SK-N-SH (cell line): ENCODE results near the gene MEF2A. TPM values are rescaled to one million over a fixed set of nuclear protein-coding genes. Genes with fewer than 3 reads are reported as not detected.
"Not testable (repeated sequence)": the region's sequence is repeated elsewhere in the genome, so short reads cannot be mapped to it uniquely, and the experiment has no call there.

Experiments
- CTCF ChIA-PET: fragments of 300-600, 350-600 bp; formaldehyde crosslinking; extraction: SDS; loops from one replicate; lab custom pipeline; 2021; lab: Yijun Ruan, JAX
- POLR2A ChIA-PET: fragments of 350-600 bp; sonication (Branson Sonifier 250); formaldehyde crosslinking; extraction: SDS; loops from one replicate; lab custom pipeline; 2020; ENCODE audit warnings: antibody characterized with exemption, inconsistent platforms; lab: Yijun Ruan, JAX
- DNase-seq: peaks from one replicate; pipeline ENCODE4 v3.0.0; 2012
- H2AFZ ChIP-seq: fragments of 200-600 bp; sonication (generic); 2 replicates; pipeline ENCODE4 v1.8.1; 2016; ENCODE audit warnings: antibody characterized with exemption, mild to moderate bottlenecking, low read depth
- H3F3A ChIP-seq: fragments of 200-600 bp; sonication (generic); replicated peaks from 2 replicates; pipeline ENCODE3; 2016; ENCODE audit warnings: antibody characterized with exemption, mild to moderate bottlenecking; ENCODE audit not compliant: insufficient read depth
- H3K27ac ChIP-seq, 2 experiments: fragments of 200-500 bp in 1 of 2; fragments of 200-600 bp in 1 of 2; sonication (Bioruptor generic) in 1 of 2; sonication (generic), shearing (Covaris generic) in 1 of 2; 2 replicates each; pipeline versions ENCODE4 v1.5.1 to v1.6.1; 2014 to 2016; ENCODE audit warnings: low read depth in 2 of 2, inconsistent platforms in 1 of 2, low read length in 1 of 2, mild to moderate bottlenecking in 1 of 2, mixed read lengths in 1 of 2
- H3K27me3 ChIP-seq: fragments of 200-600 bp; sonication (generic), shearing (Covaris generic); 2 replicates; pipeline ENCODE4 v1.6.1; 2016; ENCODE audit warnings: mixed run types; ENCODE audit not compliant: insufficient read depth
- H3K36me3 ChIP-seq, 2 experiments: fragments of 200-500 bp in 1 of 2; fragments of 200-600 bp in 1 of 2; sonication (Bioruptor generic) in 1 of 2; sonication (generic) in 1 of 2; replicated peaks in 1 of 2; 2 replicates each; pipeline versions ENCODE3 to v1.5.1; 2014 to 2016; ENCODE audit warnings: low read length in 1 of 2, mild to moderate bottlenecking in 1 of 2; ENCODE audit not compliant: insufficient read depth in 2 of 2, control insufficient read depth in 1 of 2
- H3K4me1 ChIP-seq, 2 experiments: fragments of 200-500 bp in 1 of 2; fragments of 200-600 bp in 1 of 2; sonication (Bioruptor generic) in 1 of 2; sonication (generic), shearing (Covaris generic) in 1 of 2; 2 replicates each; pipeline versions ENCODE4 v1.5.1 to v1.6.1; 2014 to 2016; ENCODE audit warnings: low read depth in 1 of 2, low read length in 1 of 2, mixed run types in 1 of 2; ENCODE audit not compliant: insufficient read depth in 2 of 2, control insufficient read depth in 1 of 2
- H3K4me2 ChIP-seq: fragments of 200-600 bp; sonication (generic), shearing (Covaris generic); 2 replicates; pipeline ENCODE4 v1.6.1; 2017; ENCODE audit warnings: mixed run types
- H3K4me3 ChIP-seq, 2 experiments: fragments of 200-500 bp in 1 of 2; fragments of 200-600 bp in 1 of 2; sonication (Bioruptor generic) in 1 of 2; sonication (generic), shearing (Covaris generic) in 1 of 2; 2 replicates each; pipeline versions ENCODE4 v1.5.1 to v1.8.1; 2014 to 2016; ENCODE audit warnings: low read depth in 2 of 2, inconsistent platforms in 1 of 2, low read length in 1 of 2, mild to moderate bottlenecking in 1 of 2, mixed read lengths in 1 of 2, moderate library complexity in 1 of 2
- H3K79me2 ChIP-seq: fragments of 200-600 bp; sonication (generic); 2 replicates; pipeline ENCODE4 v1.8.1; 2017; ENCODE audit warnings: mild to moderate bottlenecking; ENCODE audit not compliant: insufficient read depth
- H3K9ac ChIP-seq: fragments of 200-600 bp; sonication (generic); 2 replicates; pipeline ENCODE4 v1.6.1; 2017; ENCODE audit warnings: mixed run types
- H3K9me2 ChIP-seq: fragments of 200-600 bp; sonication (generic); 2 replicates; pipeline ENCODE4 v1.6.1; 2017; ENCODE audit warnings: mixed run types
- H3K9me3 ChIP-seq: fragments of 200-600 bp; sonication (generic); 2 replicates; pipeline ENCODE4 v1.6.1; 2017; ENCODE audit warnings: mixed run types, mild to moderate bottlenecking, moderate library complexity
- H4K20me1 ChIP-seq: fragments of 200-600 bp; sonication (generic); 2 replicates; pipeline ENCODE4 v1.6.1; 2017; ENCODE audit warnings: mild to moderate bottlenecking, mixed run types; ENCODE audit not compliant: insufficient read depth
- ELF1 ChIP-seq: IDR thresholded peaks from 2 replicates; pipeline ENCODE4 v1.4.0; 2012
- FOXM1 ChIP-seq: IDR thresholded peaks from 2 replicates; pipeline ENCODE4 v1.4.0; 2012; ENCODE audit warnings: low read depth, mild to moderate bottlenecking
- GABPA ChIP-seq: IDR thresholded peaks from 2 replicates; pipeline ENCODE4 v1.4.0; 2012; ENCODE audit warnings: low read depth, mild to moderate bottlenecking
- MXI1 ChIP-seq: IDR thresholded peaks from 2 replicates; pipeline ENCODE4 v1.6.1; 2012; ENCODE audit warnings: mild to moderate bottlenecking, low read depth, low read length, improper control_type of control experiment
- NRF1 ChIP-seq: IDR thresholded peaks from 2 replicates; pipeline ENCODE4 v1.6.1; 2012; ENCODE audit warnings: low read depth, mild to moderate bottlenecking, low read length
- POLR2AphosphoS5 ChIP-seq: IDR thresholded peaks from 2 replicates; pipeline ENCODE4 v1.6.1; 2012; ENCODE audit warnings: low read depth, low read length
- RAD21 ChIP-seq: IDR thresholded peaks from 2 replicates; pipeline ENCODE4 v1.6.1; 2012; ENCODE audit warnings: mild to moderate bottlenecking, low read length
- REST ChIP-seq: IDR thresholded peaks from 2 replicates; pipeline ENCODE4 v1.6.1; 2012; ENCODE audit warnings: mild to moderate bottlenecking, low read depth, low read length, moderate library complexity
- WGBS: methylation state at CpG from one replicate; pipeline ENCODE4 v1.1.6; 2017; ENCODE audit warnings: low lambda C conversion rate; 5-methylcytosine and 5-hydroxymethylcytosine counted together
- polyA plus RNA-seq, 3 experiments: library from polyadenylated mRNA; depleted of rRNA; stranded (reverse); fragments of >200 nt; gene quantifications; 2 replicates each; pipeline ENCODE4 v1.2.3, GENCODE V29; 2012

MEF2A gene
- polyA plus RNA-seq, 1 of the 3 experiments (the other 2 are of a cell fraction) = 20.9 TPM

- H3K4me3 ChIP-seq = peak within 1 kb of the TSS; percentile 83 to 88
- peak within 1 kb of the TSS; percentile 74 for H3K9ac ChIP-seq
- H3K4me2 ChIP-seq = peak within 1 kb of the TSS; percentile 100
- no peaks in the 10 kb centered on the region for H3F3A ChIP-seq
- DNase-seq = peak; percentile 100
- peak within 1 kb of the TSS in 1 of 2 experiments; percentile 58; a peak in 1 of 4 replicates for H3K27ac ChIP-seq
- H3K79me2 ChIP-seq = no peaks in the 10 kb centered on the region
- CTCF ChIA-PET = interaction anchor here (0.5 to 4.4 kb wide), 6 partner anchors 21 to 1214 kb away, joined by 3 to 28 read pairs (median 6); no protein-coding TSS in a partner anchor
- H3K9me3 ChIP-seq = no peaks in the 10 kb centered on the region
- peaks cover 0 to 10% of the 10 kb centered on the region in 2 experiments; a peak in 1 of 4 replicates for H3K4me1 ChIP-seq
- no peaks in the 10 kb centered on the region for H3K36me3 ChIP-seq
- H4K20me1 ChIP-seq = no peaks in the 10 kb centered on the region
- peak within 1 kb of the TSS; percentile 95 for H2AFZ ChIP-seq
- TF ChIP-seq RAD21 = no peak
- no peak for TF ChIP-seq GABPA
- TF ChIP-seq FOXM1 = no peak
- TF ChIP-seq POLR2AphosphoS5 = peak; percentile 73; the same call in 1 of the 2 replicates
- no peak for TF ChIP-seq REST
- 0 out of 2 replicates have a peak, but pooled peaks have one; percentile 13 for TF ChIP-seq ELF1
- TF ChIP-seq MXI1 = no peak
- TF ChIP-seq NRF1 = peak; percentile 55; the same call in 1 of the 2 replicates
- TF ChIP-seq, all 33 proteins: peak for 3
- POLR2A ChIA-PET = interaction anchor here (1.2 to 1.5 kb wide), 3 partner anchors 29 to 481 kb away, joined by 3 to 5 read pairs (median 4); partner anchors contain the start of gene MEF2A
- no peaks in the 10 kb centered on the region for H3K9me2 ChIP-seq
- 21% methylated on average over 38 of the region's 69 CpGs for WGBS
- no peaks in the 10 kb centered on the region for H3K27me3 ChIP-seq
These were observed 167.7 kb downstream of the MEF2A start, which contains the start of gene LYSMD4 for GRCh38 chr15:99733268-99734039. LYSMD4 (minus strand) TSS chr15:99733437; CDS start chr15:99731999, 1,438 bp downstream.

- H4K20me1 ChIP-seq, H3K9ac ChIP-seq, H3K9me2 ChIP-seq, H3K27me3 ChIP-seq, DNase-seq, H3K79me2 ChIP-seq, H3K27ac ChIP-seq, H3F3A ChIP-seq, POLR2A ChIA-PET, H3K36me3 ChIP-seq, H3K4me1 ChIP-seq, H3K9me3 ChIP-seq, H3K4me3 ChIP-seq: not testable (repeated sequence)
- CTCF ChIA-PET = interaction anchor here (1.1 to 4.4 kb wide), 4 partner anchors 20 to 1215 kb away, joined by 3 to 28 read pairs (median 7); no protein-coding TSS in a partner anchor
- 92% methylated on average over 13 of the region's 13 CpGs for WGBS
- H3K4me2 ChIP-seq = peak overlapping the region; percentile 100; the same call in 1 of the 2 replicates
- H2AFZ ChIP-seq = peak overlapping the region; percentile 95
These were observed 168.2 kb downstream of the MEF2A start for GRCh38 chr15:99734040-99734291.
